ACHN (cell line): ENCODE measurements around the gene POU2F3.

Experiments
- DNase-seq: peaks from one replicate; pipeline ENCODE4 v3.0.0-alpha.2; 2015
- in situ Hi-C: cut with HindIII; loops from 2 replicates; pipeline ENCODE4 v1.10.0; 2017; ENCODE audit warnings: low sequenced_read_pairs, low pct_ligation_motif_present, low pct_unique_long_range_greater_than_20kb

The POU2F3 gene

GRCh38 chr11:120239713-120240640 lies at the start of gene POU2F3:
POU2F3 (plus strand) TSS chr11:120240140; CDS start chr11:120240344, 204 bp downstream.
- in situ Hi-C loops = no loop called here
- DNase-seq = no peak

GRCh38 chr11:120191058-120191457 lies 48.9 kb upstream of the POU2F3 start:
- in situ Hi-C loops = no loop called here
- DNase-seq = no peak

GRCh38 chr11:120192831-120193625 lies 46.9 kb upstream of the POU2F3 start:
- in situ Hi-C loops = no loop called here
- no peak for DNase-seq

GRCh38 chr11:120194166-120194565 lies 45.8 kb upstream of the POU2F3 start:
- in situ Hi-C loops = no loop called here
- DNase-seq = no peak

- in situ Hi-C loops = no loop called here
Measured at GRCh38 chr11:120195601-120196320, 44.2 kb upstream of the POU2F3 start.

GRCh38 chr11:120196826-120197225 lies 43.1 kb upstream of the POU2F3 start:
- no peak for DNase-seq
- in situ Hi-C loops = no loop called here

More at GRCh38 chr11:120195601-120196320, 44.2 kb upstream of the POU2F3 start:
- no peak for DNase-seq

- DNase-seq = no peak
- in situ Hi-C loops = no loop called here
Measured at GRCh38 chr11:120197251-120197891, 42.6 kb upstream of the POU2F3 start.

- DNase-seq = no peak
- in situ Hi-C loops = no loop called here
Measured at GRCh38 chr11:120197977-120198376, 42.0 kb upstream of the POU2F3 start.

GRCh38 chr11:120198403-120198786 lies 41.5 kb upstream of the POU2F3 start:
- DNase-seq = no peak
- in situ Hi-C loops = no loop called here

GRCh38 chr11:120198787-120199469 lies 41.0 kb upstream of the POU2F3 start:
- in situ Hi-C loops = no loop called here
- no peak for DNase-seq

- DNase-seq = no peak
- in situ Hi-C loops = no loop called here
Measured at GRCh38 chr11:120199613-120200012, 40.3 kb upstream of the POU2F3 start.

GRCh38 chr11:120200677-120201076 lies 39.3 kb upstream of the POU2F3 start:
- no peak for DNase-seq
- in situ Hi-C loops = no loop called here

- in situ Hi-C loops = no loop called here
- DNase-seq = no peak
Measured at GRCh38 chr11:120201653-120202052, 38.3 kb upstream of the POU2F3 start.

- no peak for DNase-seq
- in situ Hi-C loops = no loop called here
Measured at GRCh38 chr11:120203626-120204025, 36.3 kb upstream of the POU2F3 start.

- in situ Hi-C loops = no loop called here
- DNase-seq = peak; percentile 83
Measured at GRCh38 chr11:120205596-120206161, 34.3 kb upstream of the POU2F3 start.

- in situ Hi-C loops = no loop called here
- no peak for DNase-seq
Measured at GRCh38 chr11:120207512-120207911, 32.4 kb upstream of the POU2F3 start.

GRCh38 chr11:120208001-120208441 lies 31.9 kb upstream of the POU2F3 start:
- DNase-seq = no peak

GRCh38 chr11:120208777-120209176 lies 31.2 kb upstream of the POU2F3 start:
- no peak for DNase-seq
- in situ Hi-C loops = no loop called here

More at GRCh38 chr11:120208001-120208441, 31.9 kb upstream of the POU2F3 start:
- in situ Hi-C loops = no loop called here
